ENCODE results near the gene PLS1. TPM values are rescaled to one million over a fixed set of nuclear protein-coding genes. Genes with fewer than 3 reads are reported as not detected.

The PLS1 gene
- total RNA-seq, 2 donors from 2014 or later = 11.3 to 26.4 TPM

- no peak overlapping the region for H3K27ac Mint-ChIP-seq
Measured at GRCh38 chr3:142624341-142625152, 28.4 kb downstream of the PLS1 start.

GRCh38 chr3:142625153-142625440 is 28.9 kb downstream of the PLS1 start:
- Mint-ChIP-seq H3K27me3 (ENCODE audit: insufficient read depth) (no peaks in the 10 kb centered on the region), H3K4me1 (peaks cover 5% of the 10 kb centered on the region), H3K9me3 (no peaks in the 10 kb centered on the region), H3K27ac (no peak overlapping the region), H3K4me3 (no peak overlapping the region), H3K36me3 (ENCODE audit: low read depth) (no peaks in the 10 kb centered on the region)
- Histone ChIP-seq H3K4me3 (ENCODE audit: low read length) (no peak overlapping the region), H3K9me3 (ENCODE audit: control insufficient read depth, low read length) (no peaks in the 10 kb centered on the region), H3K4me1 (ENCODE audit: control insufficient read depth, insufficient read depth, low read length) (no peaks in the 10 kb centered on the region), H3K27ac (ENCODE audit: low read depth, low read length) (no peak overlapping the region), H3K9ac (ENCODE audit: extremely low read depth, low read length, poor library complexity, severe bottlenecking) (no peak overlapping the region), H3K36me3 (ENCODE audit: control insufficient read depth, insufficient read depth, low read length) (no peaks in the 10 kb centered on the region), H3K27me3 (ENCODE audit: control insufficient read depth, insufficient read depth, low read length, poor library complexity, severe bottlenecking) (no peaks in the 10 kb centered on the region)
- DNase-seq = no peak
- no peak for TF ChIP-seq CTCF (conservative IDR thresholded peaks at IDR 0.05)
- 92 to 100% methylated on average over 1 to 2 of the region's 2 CpGs for WGBS, 2 experiments (ENCODE audit: insufficient coverage in 1 of 2, insufficient read length in 1 of 2)

More at GRCh38 chr3:142624341-142625152, 28.4 kb downstream of the PLS1 start:
- Mint-ChIP-seq H3K4me3 (no peak overlapping the region), H3K4me1 (peaks cover 6% of the 10 kb centered on the region), H3K36me3 (ENCODE audit: low read depth) (no peaks in the 10 kb centered on the region), H3K9me3 (no peaks in the 10 kb centered on the region), H3K27me3 (ENCODE audit: insufficient read depth) (no peaks in the 10 kb centered on the region)
- no peak overlapping the region for H3K9ac ChIP-seq (ENCODE audit: extremely low read depth, low read length, poor library complexity, severe bottlenecking)
- H3K4me3 ChIP-seq (ENCODE audit: low read length) = no peak overlapping the region
- 94 to 95% methylated on average over 1 to 2 of the region's 2 CpGs for WGBS, 2 experiments (ENCODE audit: insufficient coverage in 1 of 2, insufficient read length in 1 of 2)
- H3K27ac ChIP-seq (ENCODE audit: low read depth, low read length) = no peak overlapping the region
- TF ChIP-seq CTCF (conservative IDR thresholded peaks at IDR 0.05) = no peak
- no peak for DNase-seq
- H3K9me3 ChIP-seq (ENCODE audit: control insufficient read depth, low read length) = no peaks in the 10 kb centered on the region
- H3K27me3 ChIP-seq (ENCODE audit: control insufficient read depth, insufficient read depth, low read length, poor library complexity, severe bottlenecking) = no peaks in the 10 kb centered on the region
- no peaks in the 10 kb centered on the region for H3K4me1 ChIP-seq (ENCODE audit: control insufficient read depth, insufficient read depth, low read length)
- no peaks in the 10 kb centered on the region for H3K36me3 ChIP-seq (ENCODE audit: control insufficient read depth, insufficient read depth, low read length)

- no peak overlapping the region for H3K4me3 Mint-ChIP-seq
- Histone ChIP-seq H3K9me3 (ENCODE audit: control insufficient read depth, low read length) (no peaks in the 10 kb centered on the region), H3K27ac (ENCODE audit: low read depth, low read length) (no peak overlapping the region), H3K27me3 (ENCODE audit: control insufficient read depth, insufficient read depth, low read length, poor library complexity, severe bottlenecking) (no peaks in the 10 kb centered on the region), H3K36me3 (ENCODE audit: control insufficient read depth, insufficient read depth, low read length) (no peaks in the 10 kb centered on the region), H3K9ac (ENCODE audit: extremely low read depth, low read length, poor library complexity, severe bottlenecking) (no peak overlapping the region), H3K4me3 (ENCODE audit: low read length) (no peak overlapping the region), H3K4me1 (ENCODE audit: control insufficient read depth, insufficient read depth, low read length) (no peaks in the 10 kb centered on the region)
- no peak for DNase-seq
- TF ChIP-seq CTCF (conservative IDR thresholded peaks at IDR 0.05) = no peak
- no peaks in the 10 kb centered on the region for H3K36me3 Mint-ChIP-seq (ENCODE audit: low read depth)
- no peaks in the 10 kb centered on the region for H3K27me3 Mint-ChIP-seq (ENCODE audit: insufficient read depth)
- H3K27ac Mint-ChIP-seq = no peak overlapping the region
- peaks cover 5% of the 10 kb centered on the region for H3K4me1 Mint-ChIP-seq
- H3K9me3 Mint-ChIP-seq = no peaks in the 10 kb centered on the region
Measured at GRCh38 chr3:142626971-142627370, 30.8 kb downstream of the PLS1 start.
